HG02840 (cell line): Measurements from ENCODE around the gene FMNL2.

Experiments
- ATAC-seq: cut with Tn5 transposase; IDR thresholded peaks from one replicate; pipeline ENCODE4 v1.9.1; 2021; ENCODE audit warnings: mild to moderate bottlenecking, moderate library complexity, moderate number of reproducible peaks; ENCODE audit not compliant: unreplicated experiment, low FRiP score

The FMNL2 gene

DNA sequence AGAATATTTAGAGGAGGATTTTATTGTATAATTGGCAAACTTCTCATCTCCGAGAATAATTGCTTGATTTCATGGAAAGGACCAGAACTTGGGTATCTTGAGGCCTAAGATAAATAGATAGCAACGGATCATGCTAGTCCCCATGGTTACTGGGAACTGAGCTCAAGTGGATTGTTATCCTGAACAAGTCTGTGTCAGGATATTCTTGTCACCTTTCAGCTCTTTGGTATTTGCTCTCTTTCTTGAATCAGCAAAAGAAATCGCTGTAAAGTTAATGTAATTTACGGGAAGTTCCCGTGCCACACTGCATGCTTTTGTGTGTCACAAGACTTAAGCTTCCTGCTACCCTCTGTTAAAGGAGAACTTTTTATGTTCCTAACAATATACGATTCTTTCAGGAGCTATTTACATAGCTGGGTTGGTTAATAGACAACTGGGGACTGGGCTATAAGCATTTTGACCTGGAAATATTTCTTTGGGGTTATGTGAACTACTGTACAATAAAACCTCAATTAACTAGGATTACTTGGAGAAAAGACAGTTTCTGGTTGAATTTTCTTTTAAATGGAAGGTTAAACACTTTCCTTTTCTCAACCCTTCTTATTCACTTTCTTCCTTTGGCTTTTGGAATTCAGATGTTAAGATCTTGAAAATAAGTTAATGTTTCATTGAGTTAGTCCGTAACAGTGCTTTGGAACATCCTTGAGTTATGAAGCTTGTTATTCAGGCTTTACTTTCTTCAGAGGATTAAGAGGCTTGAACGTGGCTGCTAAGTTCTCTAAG lies 151.2 kb downstream of the FMNL2 start:
- no peak for ATAC-seq

DNA sequence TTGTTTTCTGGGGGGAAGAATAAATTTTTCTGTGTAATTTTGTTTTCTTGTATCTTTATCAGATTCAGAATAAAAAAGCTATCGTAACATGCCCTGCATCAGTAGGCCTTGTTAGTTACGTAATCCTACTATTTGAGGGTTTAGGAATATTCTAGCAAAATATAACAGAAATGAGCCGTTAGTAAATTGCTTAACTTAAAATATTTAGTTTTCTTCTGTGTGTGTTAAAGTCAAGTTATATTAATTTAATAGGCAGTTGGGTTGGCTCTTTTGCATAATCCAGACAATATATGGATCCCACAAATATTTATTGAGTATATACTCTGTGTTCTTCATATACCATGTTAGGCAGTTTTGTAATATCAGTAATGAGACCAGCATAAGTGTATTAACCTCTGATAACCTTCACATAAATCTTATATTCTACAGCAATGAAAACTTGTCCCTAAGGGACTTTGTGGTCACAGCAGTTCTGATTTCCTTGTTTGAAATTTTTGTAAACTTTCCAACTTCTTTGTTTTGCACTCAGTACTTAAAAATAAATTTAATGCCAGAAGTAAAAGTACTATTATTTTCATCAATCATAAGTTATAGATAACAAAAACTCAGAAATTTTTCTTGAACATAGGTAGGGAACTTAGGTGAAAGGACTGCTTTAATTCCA lies 151.9 kb downstream of the FMNL2 start:
- ATAC-seq = no peak

DNA sequence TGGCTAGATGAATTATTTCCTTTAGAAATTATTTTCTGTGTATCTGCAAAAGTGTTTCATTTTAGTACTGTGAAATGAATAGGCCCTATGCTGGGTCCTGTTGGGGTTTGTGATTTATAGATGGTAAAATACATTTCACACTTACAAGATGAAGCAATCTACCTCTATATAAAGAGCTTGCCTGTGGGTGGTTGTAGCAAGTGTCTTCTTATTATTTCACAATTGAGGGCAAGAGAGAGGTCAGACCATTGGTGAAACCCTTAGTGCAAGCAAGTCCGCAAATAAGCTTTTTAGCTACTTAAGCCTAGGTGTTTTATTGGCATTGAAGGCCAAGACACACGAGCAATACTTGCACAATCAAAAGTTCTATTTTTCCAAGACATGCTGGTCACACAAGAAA lies 153.1 kb downstream of the FMNL2 start:
- ATAC-seq = no peak

DNA sequence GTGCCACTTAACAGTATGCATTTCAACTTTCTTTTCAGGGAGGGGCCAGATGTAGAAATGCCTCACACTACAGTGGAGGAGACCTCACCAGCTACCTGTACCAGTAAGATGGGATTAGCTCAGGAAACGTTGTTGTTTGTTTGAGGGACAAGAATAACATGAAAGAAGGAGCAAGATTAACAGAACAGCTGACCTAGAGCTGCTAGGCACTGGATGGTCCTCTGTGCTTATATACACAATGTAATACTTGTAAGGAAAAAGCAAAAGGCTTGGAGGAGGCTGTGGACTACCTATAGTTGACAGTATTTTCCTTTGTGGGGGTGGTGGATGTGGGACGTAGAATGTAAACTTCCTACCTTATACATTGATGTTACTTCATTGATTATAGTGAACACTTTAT lies 154.4 kb downstream of the FMNL2 start:
- no peak for ATAC-seq

DNA sequence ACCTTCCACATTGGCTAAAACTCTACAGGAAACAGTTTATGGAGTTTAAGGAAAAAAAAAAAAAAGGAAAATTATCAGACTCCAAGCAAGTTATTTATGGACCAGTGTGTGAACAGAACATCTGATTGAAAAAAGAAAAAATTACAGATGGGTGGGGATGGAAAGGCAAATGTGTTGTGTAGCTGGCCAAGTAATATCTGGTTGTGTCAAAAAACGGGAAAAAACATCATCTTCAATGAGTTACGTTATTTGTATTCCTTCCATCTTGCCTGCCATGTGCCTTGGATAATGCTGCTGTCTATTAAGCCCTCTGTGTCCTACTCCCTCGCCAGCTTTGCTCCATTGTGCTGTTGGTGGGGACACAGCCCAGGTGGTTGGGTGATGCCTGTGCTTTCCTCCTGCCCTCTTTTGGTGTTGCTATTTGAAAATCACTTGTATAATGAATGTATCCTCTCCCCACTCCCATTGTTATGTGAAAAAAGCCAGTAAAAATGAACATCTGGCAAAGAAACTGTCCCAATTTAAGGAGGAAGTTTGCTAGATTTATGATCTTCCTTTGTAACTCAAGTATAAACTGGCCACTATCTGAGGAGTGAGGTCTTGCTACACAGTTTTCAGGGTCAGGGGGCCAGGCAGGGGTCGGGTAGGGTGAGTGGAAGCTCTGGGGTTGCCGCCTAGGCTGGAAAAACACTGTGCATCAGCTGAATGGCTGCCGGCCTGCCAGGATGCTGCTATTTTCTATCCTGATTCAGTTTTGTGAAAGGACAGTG lies 155.9 kb downstream of the FMNL2 start:
- no peak for ATAC-seq

DNA sequence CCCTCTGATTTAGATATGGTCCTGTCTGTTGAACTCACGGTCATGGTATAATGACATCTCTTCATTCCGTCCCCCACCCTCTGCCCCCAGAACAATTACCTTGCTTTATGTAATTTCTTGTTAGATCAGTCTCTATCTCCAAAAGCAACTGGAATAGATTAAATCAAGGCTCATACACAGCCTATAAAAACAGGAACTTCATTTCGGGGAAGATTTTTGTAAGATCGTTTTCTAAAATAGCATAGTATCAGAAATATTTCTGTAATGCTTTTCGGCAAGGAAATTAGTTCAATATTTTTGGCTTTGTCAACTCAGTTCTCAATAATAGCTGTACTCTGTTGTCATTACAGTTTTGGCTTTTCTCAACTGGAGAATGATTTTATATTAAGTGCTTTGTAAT lies 157.2 kb downstream of the FMNL2 start:
- no peak for ATAC-seq

DNA sequence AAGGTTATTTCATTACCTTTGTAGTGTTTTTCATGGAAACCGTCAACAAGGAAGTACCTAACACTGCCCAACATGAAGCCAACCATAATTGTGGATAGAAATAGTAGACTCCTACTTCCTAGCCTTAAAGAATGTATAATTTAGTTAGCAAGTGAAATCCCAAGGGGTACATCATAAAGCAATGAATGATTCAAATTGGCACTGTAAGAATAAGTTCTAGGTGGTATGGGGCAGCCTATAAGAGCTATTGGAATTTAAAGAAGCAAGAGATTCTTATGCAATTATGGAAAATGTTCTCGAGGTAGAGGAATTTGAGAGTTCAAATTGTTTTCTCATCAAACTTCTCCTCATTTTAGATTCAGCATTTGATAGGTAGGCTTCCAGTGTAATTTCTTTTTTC lies 157.9 kb downstream of the FMNL2 start:
- no peak for ATAC-seq

DNA sequence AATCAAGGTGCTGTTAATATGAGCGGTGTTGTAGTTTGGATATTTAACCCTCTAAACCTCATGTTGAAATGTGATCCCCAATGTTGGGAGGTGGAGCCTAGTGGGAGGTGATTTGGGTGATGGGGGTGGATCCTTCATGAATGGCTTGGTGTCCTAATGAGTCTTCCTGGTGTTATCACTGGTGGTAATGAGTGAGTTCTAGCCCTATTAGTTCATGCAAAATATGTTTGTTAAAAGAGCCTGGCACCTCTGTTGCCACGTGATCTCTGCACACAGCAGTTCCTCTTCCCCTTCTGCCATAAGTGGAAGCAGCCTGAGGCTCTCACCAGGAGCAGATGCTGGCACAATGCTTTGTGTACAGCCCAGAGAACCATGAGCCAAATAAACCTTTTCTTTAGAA lies 158.4 kb downstream of the FMNL2 start:
- no peak for ATAC-seq

DNA sequence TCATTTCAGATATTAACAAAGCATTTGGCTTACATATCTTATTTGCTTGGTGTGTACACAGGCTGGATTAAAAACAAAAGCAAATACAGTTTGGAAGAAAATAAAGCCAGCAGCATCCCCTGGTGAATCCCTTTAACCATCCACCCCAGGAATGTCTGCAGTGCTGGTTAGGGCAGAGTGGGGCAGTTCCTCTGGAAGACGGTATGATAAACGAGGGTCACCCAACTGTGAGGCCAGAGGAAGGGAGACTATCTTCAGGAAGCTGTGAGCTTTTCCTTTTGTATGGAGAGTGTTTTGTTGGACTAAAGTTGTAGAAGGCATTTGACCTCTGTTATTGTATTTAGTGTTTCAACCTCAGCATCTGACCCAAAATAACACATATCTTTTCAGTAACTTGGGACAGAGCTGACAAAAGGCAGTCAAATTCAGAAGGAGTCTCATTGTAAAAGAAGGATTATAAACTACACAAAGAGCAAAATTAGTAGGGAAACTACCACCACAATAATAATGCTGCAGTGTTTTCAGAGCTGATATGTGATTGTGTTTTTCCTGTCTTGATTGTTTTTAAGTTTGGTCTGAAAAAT lies 159.1 kb downstream of the FMNL2 start:
- ATAC-seq = no peak

DNA sequence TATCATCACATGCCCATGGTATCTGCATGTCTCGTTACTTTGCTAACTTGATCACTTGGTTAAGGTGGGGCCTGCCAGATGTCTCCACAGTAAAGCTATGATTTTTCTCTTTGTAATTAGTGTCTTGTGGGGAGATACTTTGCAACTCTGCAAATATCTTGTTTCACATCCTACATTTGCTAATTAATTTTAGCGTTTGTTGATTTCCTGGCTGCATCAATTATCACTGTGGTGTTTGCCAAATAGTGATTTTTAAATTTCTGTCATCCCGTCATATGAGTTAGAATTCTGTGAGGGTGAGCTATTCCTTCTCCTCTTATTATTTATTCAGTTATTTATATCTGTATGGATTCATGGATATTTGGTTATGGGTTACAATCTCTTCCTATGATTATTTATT lies 161.4 kb downstream of the FMNL2 start:
- ATAC-seq = no peak

DNA sequence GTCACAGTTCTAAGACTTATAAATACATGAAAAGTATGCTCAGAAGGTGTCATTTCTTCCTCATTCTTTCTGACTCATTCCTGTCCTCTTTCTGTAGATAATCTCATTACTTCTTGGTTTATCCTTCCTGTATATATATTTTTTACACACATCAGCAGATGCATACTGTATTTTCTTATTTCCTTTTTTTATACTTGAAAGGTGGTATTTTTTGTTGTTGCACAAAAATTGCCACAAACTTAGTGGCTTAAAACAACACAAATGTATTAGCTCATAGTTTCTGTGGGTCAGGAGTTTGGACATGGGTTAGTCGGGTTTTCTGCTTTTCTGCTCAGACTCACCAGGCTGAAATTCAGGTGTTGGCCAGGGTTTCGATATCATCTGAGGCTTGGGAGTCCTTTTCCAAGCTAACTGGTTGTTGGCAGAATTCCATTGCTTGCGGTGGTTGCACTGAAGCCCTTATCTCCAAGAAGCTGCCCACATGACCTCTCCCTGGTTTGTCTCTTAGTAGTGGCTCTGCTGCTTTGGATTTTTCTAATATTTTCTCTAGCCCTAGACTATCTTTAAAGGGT lies 162.6 kb downstream of the FMNL2 start:
- no peak for ATAC-seq

DNA sequence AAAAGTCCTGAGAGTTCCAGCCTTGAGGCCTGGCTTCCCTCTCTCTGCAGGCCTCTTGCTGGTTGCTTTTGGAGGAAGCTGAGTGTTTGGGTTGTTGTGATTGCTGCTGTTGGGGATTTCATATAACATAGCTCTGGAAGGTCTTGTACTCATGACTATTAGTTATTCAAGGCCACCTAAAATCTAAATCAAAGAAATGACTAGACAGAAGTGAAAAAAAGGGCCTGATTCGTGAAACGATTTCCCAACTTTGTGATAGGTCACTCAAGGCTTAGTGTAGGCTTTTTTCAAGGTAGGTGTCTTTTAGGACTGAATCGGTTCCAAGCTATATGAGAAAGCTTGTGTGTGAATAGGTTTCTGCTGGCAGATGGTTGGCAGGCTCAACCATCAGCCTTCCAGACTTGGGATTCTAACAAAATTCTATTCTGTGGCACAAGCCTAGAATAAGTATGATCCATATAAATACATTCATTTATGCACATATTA lies 164.4 kb downstream of the FMNL2 start:
- no peak for ATAC-seq

DNA sequence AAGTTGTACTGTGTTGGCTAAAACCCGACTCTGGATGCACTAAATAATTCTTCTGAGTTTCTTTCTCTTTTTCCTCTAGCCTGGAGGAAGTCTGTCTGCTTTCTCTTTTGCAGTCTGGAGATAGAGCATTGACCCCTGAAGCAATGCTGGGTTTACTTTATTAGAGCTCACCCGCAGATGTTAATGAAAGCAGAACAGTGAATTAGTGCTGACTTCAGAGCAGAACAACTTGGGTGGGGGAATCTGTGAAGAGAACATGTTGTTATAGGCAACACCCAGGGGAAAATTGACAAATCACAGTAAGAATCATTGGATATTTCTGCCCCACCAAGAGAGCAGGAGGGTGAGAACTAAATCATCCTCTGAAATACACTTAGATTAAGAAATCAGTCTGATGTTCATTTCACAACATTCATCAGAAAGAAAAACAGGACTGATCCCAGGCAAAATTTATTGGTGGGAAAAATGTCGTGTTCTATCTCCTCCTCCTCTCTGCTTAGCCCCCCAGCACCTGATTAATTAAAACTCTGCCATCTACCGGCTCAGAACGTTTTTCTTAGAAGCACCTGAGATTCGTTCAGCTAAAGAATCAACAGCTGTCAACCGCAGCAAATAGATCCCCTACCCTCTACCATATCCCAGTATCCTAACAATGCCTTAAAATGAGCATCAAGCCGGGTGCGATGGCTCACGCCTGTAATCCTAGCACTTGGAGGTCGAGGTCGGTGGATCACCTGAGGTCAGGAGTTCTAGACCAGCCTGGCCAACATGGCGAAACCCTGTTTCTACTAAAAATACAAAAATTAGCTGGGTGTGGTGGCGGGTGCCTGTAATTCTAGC lies 165.1 kb downstream of the FMNL2 start:
- ATAC-seq = no peak

DNA sequence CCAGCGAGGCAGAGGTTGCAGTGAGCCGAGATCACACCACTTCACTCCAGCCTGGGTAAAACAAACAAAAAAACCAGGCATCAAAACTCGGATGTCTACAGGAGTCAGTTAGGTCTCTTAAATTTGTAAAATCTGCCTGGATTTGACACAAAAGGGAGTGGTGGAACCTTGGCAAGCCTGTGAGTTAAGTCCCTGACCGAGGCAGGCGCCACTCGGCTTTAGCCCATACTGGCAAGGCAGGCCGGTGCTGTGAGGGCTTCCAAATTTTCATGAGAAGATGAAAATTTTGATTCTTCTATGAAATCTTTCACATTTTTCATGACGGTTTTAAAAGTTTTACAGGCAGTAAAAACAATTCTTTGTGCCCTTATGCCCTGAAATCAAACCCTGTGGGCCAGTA lies 165.8 kb downstream of the FMNL2 start:
- ATAC-seq = no peak

DNA sequence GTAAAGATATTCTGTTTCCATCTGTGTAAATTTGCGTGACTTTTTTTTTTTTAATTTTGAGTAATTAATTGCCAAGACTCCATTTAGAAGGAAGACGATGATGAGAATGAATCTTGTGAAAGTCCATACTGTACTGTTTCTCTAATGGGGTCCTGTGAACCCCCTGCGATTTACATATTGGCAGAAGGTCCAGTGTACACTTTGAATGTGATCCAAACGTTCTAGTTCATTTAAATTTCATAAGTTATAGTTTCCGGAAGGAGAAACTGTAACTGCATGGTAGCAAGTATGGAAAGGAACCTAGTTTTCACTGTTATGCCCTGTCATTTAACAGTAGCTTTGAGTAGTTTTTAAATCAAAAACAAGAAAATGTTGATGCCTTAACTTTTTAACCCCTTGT lies 166.7 kb downstream of the FMNL2 start:
- no peak for ATAC-seq

DNA sequence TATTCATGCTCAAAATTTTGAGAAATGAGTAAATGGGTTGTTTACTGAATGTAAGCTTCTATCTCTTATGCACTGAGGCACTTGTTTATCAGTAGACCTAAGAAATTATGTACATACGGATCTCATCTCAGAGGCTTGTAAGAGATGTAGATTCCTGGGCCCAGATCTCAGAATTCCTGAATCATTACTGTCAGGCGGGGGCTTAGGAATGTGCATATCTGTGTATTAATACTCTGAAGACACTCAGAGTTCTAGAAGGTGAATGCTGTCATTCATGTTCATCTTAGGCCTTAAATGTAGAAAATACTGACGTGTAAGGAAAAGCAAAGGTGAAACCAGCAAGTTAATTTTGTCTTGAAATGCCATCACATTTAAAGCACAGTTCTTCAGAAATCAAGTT lies 169.6 kb downstream of the FMNL2 start:
- no peak for ATAC-seq

DNA sequence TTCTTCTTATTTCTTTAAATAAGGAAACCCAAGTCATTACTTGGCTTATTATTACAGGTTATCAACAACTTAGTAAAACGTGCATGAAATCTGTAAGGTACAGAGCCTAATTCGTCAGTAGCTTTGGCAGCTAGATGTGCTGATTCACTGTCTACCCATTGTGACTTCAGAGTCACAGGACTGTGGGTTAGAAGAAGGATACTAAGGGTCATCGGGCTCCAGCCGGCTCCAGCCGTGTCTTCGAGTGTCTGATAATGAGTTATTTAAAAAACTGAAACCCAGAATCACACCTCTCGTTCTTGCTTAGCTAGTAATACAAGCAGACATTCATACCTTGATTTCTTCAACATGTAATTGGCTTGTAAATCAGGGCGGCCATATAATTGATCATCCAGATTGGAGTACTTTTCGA lies 170.5 kb downstream of the FMNL2 start:
- ATAC-seq = no peak

DNA sequence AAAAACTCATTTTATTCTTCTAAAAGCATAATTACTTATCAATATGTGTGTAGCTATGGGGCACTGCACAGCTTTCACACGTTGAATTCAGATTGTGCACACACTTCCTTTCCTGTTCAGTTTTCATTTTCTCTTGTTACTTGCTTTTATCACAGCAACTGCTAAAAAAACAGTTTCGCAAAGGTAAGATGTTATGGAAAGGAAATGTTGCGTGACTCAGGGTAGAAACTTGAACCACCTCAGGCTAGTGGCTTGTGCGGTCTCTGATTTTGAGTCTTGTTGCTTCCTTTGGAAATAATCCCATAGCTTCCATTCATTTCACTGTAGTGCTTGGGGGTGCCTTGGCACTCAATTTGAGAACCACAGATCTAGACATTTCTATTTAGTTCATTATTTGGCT lies 171.9 kb downstream of the FMNL2 start:
- ATAC-seq = no peak

DNA sequence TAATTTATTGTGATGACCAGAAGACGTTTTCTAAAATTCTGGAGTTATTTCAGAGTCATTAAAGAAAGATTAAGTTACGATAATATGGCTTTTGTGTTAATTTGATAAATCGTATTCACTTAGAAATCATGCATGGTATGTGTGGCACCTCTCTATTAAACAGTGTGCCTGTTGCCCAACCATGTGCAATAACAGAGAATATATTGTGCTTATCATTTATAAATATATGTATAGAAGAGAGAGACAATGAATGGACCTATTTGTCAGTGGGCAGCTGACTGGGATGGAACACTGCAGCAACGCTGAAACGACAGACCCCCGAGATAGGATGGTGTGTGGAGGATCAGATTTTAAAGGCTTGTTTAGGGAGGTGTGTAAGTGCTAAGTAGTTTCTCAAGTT lies 172.9 kb downstream of the FMNL2 start:
- ATAC-seq = no peak

DNA sequence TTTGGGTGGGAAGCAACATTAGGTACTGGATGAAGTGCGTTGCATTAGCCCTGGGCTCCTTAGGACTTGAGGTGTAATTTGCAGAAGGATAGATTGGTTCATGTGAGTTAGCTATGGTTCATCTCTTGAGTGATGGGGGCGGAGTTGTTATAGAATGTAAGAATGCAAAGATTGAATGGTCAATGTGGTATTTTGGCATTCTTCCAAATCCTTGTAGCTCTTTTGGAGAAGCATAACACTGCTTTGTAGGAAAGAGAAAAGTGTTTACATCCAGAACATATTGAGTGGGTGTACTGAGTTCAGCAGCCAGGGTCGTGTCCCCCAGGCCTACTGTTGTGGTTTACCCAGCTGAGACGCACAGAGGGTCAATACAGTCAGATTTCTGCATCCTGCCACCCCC lies 173.5 kb downstream of the FMNL2 start:
- ATAC-seq = no peak
